H1 (cell line): ENCODE results near the gene UFD1. TPM values are rescaled to one million over a fixed set of nuclear protein-coding genes. Genes with fewer than 3 reads are reported as not detected.

Source experiments
- CTCF ChIA-PET: fragments of 300-600 bp; sonication (Branson Sonifier 250); formaldehyde crosslinking; loops from one replicate; lab custom pipeline; 2021; ENCODE audit not compliant: partially characterized antibody; lab: Charles Lee
- POLR2A ChIA-PET: fragments of 300-600 bp; sonication (Branson Sonifier 250); formaldehyde crosslinking; loops from one replicate; lab custom pipeline; 2021; ENCODE audit warnings: inconsistent platforms; ENCODE audit not compliant: partially characterized antibody; lab: Charles Lee
- DNase-seq, 2 experiments: peaks; one replicate each; pipeline versions ENCODE4 v3.0.0 to v3.0.0-alpha.2; 2010 to 2022; ENCODE audit warnings: low spot score in 2 of 2, low read depth in 1 of 2, mixed read lengths in 1 of 2
- FAIRE-seq: peaks from 2 replicates; lab custom pipeline; 2011; peaks lifted over from hg19 to GRCh38; lab: Jason Lieb, UNC
- H2AFZ ChIP-seq: 2 replicates; pipeline ENCODE4 v1.8.1; 2012; ENCODE audit warnings: low read length, inconsistent platforms
- H2AK5ac ChIP-seq: 2 replicates; pipeline ENCODE4 v1.6.1; 2013; ENCODE audit warnings: low read depth, low read length
- H2BK120ac ChIP-seq: replicated peaks from 2 replicates; pipeline ENCODE3; 2013; ENCODE audit warnings: low read depth, low read length, inconsistent platforms
- H2BK12ac ChIP-seq: 2 replicates; pipeline ENCODE4 v1.6.1; 2013; ENCODE audit warnings: low read depth, low read length
- H2BK15ac ChIP-seq: 2 replicates; pipeline ENCODE4 v1.6.1; 2013; ENCODE audit warnings: low read length
- H2BK20ac ChIP-seq: 2 replicates; pipeline ENCODE4 v1.6.1; 2013; ENCODE audit warnings: low read length
- H2BK5ac ChIP-seq: 2 replicates; pipeline ENCODE4 v1.6.1; 2013; ENCODE audit warnings: low read depth, low read length
- H3K14ac ChIP-seq: 2 replicates; pipeline ENCODE4 v1.6.1; 2013; ENCODE audit warnings: inconsistent platforms; ENCODE audit not compliant: insufficient read length
- H3K18ac ChIP-seq: 2 replicates; pipeline ENCODE4 v1.6.1; 2013; ENCODE audit warnings: low read length; ENCODE audit errors: extremely low read depth
- H3K23ac ChIP-seq: 2 replicates; pipeline ENCODE4 v1.6.1; 2013; ENCODE audit warnings: inconsistent platforms; ENCODE audit not compliant: insufficient read length
- H3K23me2 ChIP-seq: 2 replicates; pipeline ENCODE4 v1.6.1; 2013; ENCODE audit warnings: low read depth, low read length
- H3K27ac ChIP-seq: 2 replicates; pipeline ENCODE4 v1.6.1; 2011; ENCODE audit warnings: low read depth, low read length, inconsistent platforms
- H3K27me3 ChIP-seq, 4 experiments: replicated peaks in 1 of 4; 1 replicate in 1 of 4; 2 replicates in 3 of 4; pipeline versions ENCODE4 v1.6.1 to v1.8.1; 2011 to 2013; ENCODE audit warnings: low read length in 3 of 4, mild to moderate bottlenecking in 3 of 4, inconsistent platforms in 2 of 4, mixed read lengths in 2 of 4, moderate library complexity in 1 of 4; ENCODE audit not compliant: control insufficient read depth in 3 of 4, insufficient read depth in 3 of 4; ENCODE audit errors: extremely low read depth in 1 of 4
- H3K36me3 ChIP-seq, 4 experiments: 2 replicates each; pipeline versions ENCODE4 v1.6.1 to v1.8.1; 2011 to 2013; ENCODE audit warnings: mild to moderate bottlenecking in 4 of 4, low read length in 3 of 4, moderate library complexity in 2 of 4, control low read depth in 1 of 4, inconsistent platforms in 1 of 4; ENCODE audit not compliant: insufficient read depth in 4 of 4, control insufficient read depth in 2 of 4
- H3K4ac ChIP-seq: replicated peaks from 2 replicates; pipeline ENCODE3; 2013; ENCODE audit warnings: low read length, low read depth, mixed read lengths, inconsistent platforms; ENCODE audit not compliant: insufficient read length
- H3K4me1 ChIP-seq, 4 experiments: replicated peaks in 1 of 4; 1 replicate in 1 of 4; 2 replicates in 3 of 4; pipeline versions ENCODE4 v1.6.1 to v1.8.1; 2011 to 2013; ENCODE audit warnings: low read length in 3 of 4, inconsistent platforms in 2 of 4, mixed read lengths in 1 of 4; ENCODE audit not compliant: insufficient read depth in 4 of 4, control insufficient read depth in 3 of 4
- H3K4me2 ChIP-seq, 2 experiments: 2 replicates each; pipeline versions ENCODE4 v1.6.1 to v1.8.1; 2011 to 2013; ENCODE audit warnings: low read depth in 2 of 2, low read length in 2 of 2, control low read depth in 1 of 2, inconsistent platforms in 1 of 2, mild to moderate bottlenecking in 1 of 2; ENCODE audit not compliant: insufficient read depth in 1 of 2
- H3K4me3 ChIP-seq, 4 experiments: fragments of 200-600, 300-600 bp in 1 of 4; sonication (generic), shearing (Covaris generic), sonication (Bioruptor Twin) in 1 of 4; 2 replicates each; pipeline versions ENCODE4 v1.5.1 to v1.8.1; 2011 to 2016; ENCODE audit warnings: low read length in 4 of 4, low read depth in 3 of 4, control low read depth in 2 of 4, inconsistent platforms in 2 of 4, mild to moderate bottlenecking in 2 of 4, mixed read lengths in 1 of 4, moderate library complexity in 1 of 4; ENCODE audit not compliant: insufficient read depth in 2 of 4; ENCODE audit errors: extremely low read depth in 1 of 4
- H3K56ac ChIP-seq: replicated peaks from 2 replicates; pipeline ENCODE3; 2013; ENCODE audit warnings: low read depth, mild to moderate bottlenecking, mixed read lengths, low read length, inconsistent platforms; ENCODE audit not compliant: insufficient read length
- H3K79me1 ChIP-seq: 2 replicates; pipeline ENCODE4 v1.6.1; 2013; ENCODE audit warnings: low read depth, low read length, control low read depth
- H3K79me2 ChIP-seq, 2 experiments: 2 replicates each; pipeline versions ENCODE4 v1.6.1 to v1.8.1; 2012 to 2013; ENCODE audit warnings: low read length in 2 of 2, mild to moderate bottlenecking in 2 of 2, inconsistent platforms in 1 of 2; ENCODE audit not compliant: insufficient read depth in 2 of 2, control insufficient read depth in 1 of 2
- H3K9ac ChIP-seq, 4 experiments: replicated peaks in 1 of 4; 1 replicate in 1 of 4; 2 replicates in 3 of 4; pipeline versions ENCODE4 v1.6.1 to v1.8.1; 2011 to 2013; ENCODE audit warnings: low read depth in 3 of 4, low read length in 3 of 4, control low read depth in 2 of 4, mild to moderate bottlenecking in 2 of 4, moderate library complexity in 2 of 4, inconsistent platforms in 1 of 4; ENCODE audit errors: extremely low read depth in 1 of 4
- H3K9me3 ChIP-seq, 2 experiments: 2 replicates each; pipeline versions ENCODE4 v1.6.1 to v1.8.1; 2012 to 2013; ENCODE audit warnings: mild to moderate bottlenecking in 2 of 2, moderate library complexity in 2 of 2, control low read depth in 1 of 2, inconsistent platforms in 1 of 2, low read depth in 1 of 2, low read length in 1 of 2, mixed read lengths in 1 of 2; ENCODE audit not compliant: insufficient read depth in 2 of 2
- H4K20me1 ChIP-seq, 2 experiments: replicated peaks in 1 of 2; 2 replicates each; pipeline versions ENCODE3 to v1.8.1; 2011 to 2013; ENCODE audit warnings: inconsistent platforms in 2 of 2, low read length in 2 of 2, mild to moderate bottlenecking in 1 of 2; ENCODE audit not compliant: insufficient read depth in 2 of 2, control insufficient read depth in 1 of 2
- H4K5ac ChIP-seq: 2 replicates; pipeline ENCODE4 v1.6.1; 2013; ENCODE audit warnings: low read length, low read depth, mixed read lengths, inconsistent platforms; ENCODE audit not compliant: insufficient read length
- H4K8ac ChIP-seq: 2 replicates; pipeline ENCODE4 v1.8.0; 2013; ENCODE audit warnings: mild to moderate bottlenecking, moderate library complexity, low read length, inconsistent platforms; ENCODE audit not compliant: insufficient read depth; ENCODE audit errors: extremely low read depth
- H4K91ac ChIP-seq: replicated peaks from 2 replicates; pipeline ENCODE3; 2013; ENCODE audit warnings: low read length, mixed read lengths, inconsistent platforms; ENCODE audit not compliant: insufficient read length
- HDAC6 ChIP-seq: IDR thresholded peaks from one replicate; pipeline ENCODE4 v1.7.1; 2012; ENCODE audit warnings: low read depth, mild to moderate bottlenecking, inconsistent platforms, low read length, moderate library complexity
- KDM5A ChIP-seq: fragments of 200-600 bp; IDR thresholded peaks from 2 replicates; pipeline ENCODE4 v1.7.1; 2012; ENCODE audit warnings: mild to moderate bottlenecking, low read length, inconsistent platforms, mixed read lengths
- NRF1 ChIP-seq: IDR thresholded peaks from 2 replicates; pipeline ENCODE4 v1.6.1; 2011; ENCODE audit warnings: mild to moderate bottlenecking, low read depth, low read length, improper control_type of control experiment
- RAD21 ChIP-seq, 2 experiments: IDR thresholded peaks in 1 of 2; conservative IDR thresholded peaks in 1 of 2; 2 replicates each; pipeline ENCODE4 v1.6.1; 2011; ENCODE audit warnings: low read depth in 2 of 2, low read length in 2 of 2, improper control_type of control experiment in 1 of 2, inconsistent platforms in 1 of 2, mild to moderate bottlenecking in 1 of 2, moderate library complexity in 1 of 2
- RFX5 ChIP-seq: IDR thresholded peaks from 2 replicates; pipeline ENCODE4 v1.6.1; 2011; ENCODE audit warnings: low read depth, low read length, improper control_type of control experiment, borderline replicate concordance
- RNF2 ChIP-seq: fragments of 200-900, 300-1000 bp; sonication (generic); IDR thresholded peaks from 2 replicates; pipeline ENCODE4 v1.7.1; 2016; ENCODE audit warnings: borderline replicate concordance, low read depth, mild to moderate bottlenecking, antibody characterized with exemption, low read length; ENCODE audit not compliant: poor library complexity, severe bottlenecking; ENCODE audit errors: missing control alignments
- RXRA ChIP-seq: IDR thresholded peaks from 2 replicates; pipeline ENCODE4 v1.6.1; 2011; ENCODE audit warnings: low read depth, mild to moderate bottlenecking, low read length, moderate library complexity; ENCODE audit not compliant: insufficient read depth
- SP2 ChIP-seq: IDR thresholded peaks from 2 replicates; pipeline ENCODE4 v1.6.1; 2012; ENCODE audit warnings: mild to moderate bottlenecking, low read length, inconsistent platforms
- SUZ12 ChIP-seq: fragments of 200-600 bp; sonication (generic); IDR thresholded peaks from 2 replicates; pipeline ENCODE4 v1.6.1; 2012; ENCODE audit warnings: mild to moderate bottlenecking, inconsistent platforms, low read length, moderate library complexity, mixed read lengths
- TBP ChIP-seq: IDR thresholded peaks from 2 replicates; pipeline ENCODE4 v1.6.1; 2011; ENCODE audit warnings: low read depth, low read length, improper control_type of control experiment
- TCF12 ChIP-seq: IDR thresholded peaks from 2 replicates; pipeline ENCODE4 v1.6.1; 2011; ENCODE audit warnings: low read depth, mild to moderate bottlenecking, low read length
- WGBS, 2 experiments: shearing (Covaris generic) in 1 of 2; methylation state at CpG; one replicate each; pipeline versions ENCODE4 v1.1.6 to v1.1.7; 2013 to 2015; ENCODE audit warnings: low lambda C conversion rate in 2 of 2, mixed read lengths in 2 of 2, inconsistent platforms in 1 of 2, low coverage in 1 of 2, missing lambda C conversion rate in 1 of 2; ENCODE audit not compliant: insufficient replicate concordance in 2 of 2, insufficient coverage in 1 of 2, insufficient read length in 1 of 2; ENCODE audit errors: extremely low coverage in 1 of 2, missing lambda C conversion rate in 1 of 2; 5-methylcytosine and 5-hydroxymethylcytosine counted together
- polyA plus RNA-seq, 7 experiments: library from polyadenylated mRNA; depleted of rRNA in 3 of 7; stranded (reverse) in 5 of 7; unstranded in 2 of 7; fragments of >200 nt in 5 of 7; fragments of 200-250 nt in 2 of 7; gene quantifications; 1 replicate in 5 of 7; 2 replicates in 1 of 7; 4 replicates in 1 of 7; pipeline versions ENCODE4 v1.2.1 to v1.2.3, GENCODE V29; 2011 to 2013; ENCODE audit warnings: missing spikeins in 2 of 7, mixed read lengths in 2 of 7
- total RNA-seq: library from RNA; stranded (reverse); fragmentation: NEBNext Ultra II Directional; extraction: Animal tissue kit (Norgen Biotek cat#: 25700); gene quantifications from 2 replicates; pipeline ENCODE4 v1.2.1, GENCODE V29; 2021

Gene UFD1
- total and polyA plus RNA-seq, 2 of the 8 experiments (the other 6 are each of a cell fraction or from before 2014, with no cell fraction given) = 74.6 to 116 TPM

DNA sequence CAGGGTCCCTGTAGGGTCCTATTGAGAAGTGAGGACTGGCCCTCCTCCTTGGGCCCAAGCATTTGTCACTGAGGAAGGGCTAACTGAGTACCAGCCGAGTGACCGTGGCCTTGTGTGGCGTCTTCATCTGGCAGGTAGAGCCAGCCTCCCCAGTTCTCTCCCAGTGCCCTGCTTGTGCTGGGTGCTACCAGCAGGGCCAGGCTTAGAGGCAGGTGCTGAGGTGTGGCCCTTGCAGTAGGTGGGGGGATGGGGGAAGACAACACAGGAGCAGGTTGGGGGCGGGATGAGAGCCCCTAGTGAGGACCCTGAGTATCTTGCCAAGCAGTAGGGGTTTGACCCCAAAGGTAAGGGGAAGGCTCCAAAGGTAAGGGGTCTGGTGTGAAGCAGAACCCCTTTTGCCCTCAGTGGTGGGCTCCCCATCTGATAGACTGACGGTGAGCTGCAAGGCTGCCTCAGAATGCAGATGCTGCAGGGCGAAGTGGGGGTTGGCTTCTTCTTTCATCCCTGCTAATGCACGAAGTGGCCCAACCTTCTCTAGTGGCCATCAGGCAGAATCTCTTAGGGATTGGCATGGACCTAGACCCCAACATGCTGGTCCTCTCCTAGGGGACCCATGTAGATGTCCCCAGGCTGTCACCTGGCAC, 20.4 kb upstream of the UFD1 start:
- Histone ChIP-seq H3K23me2 (no peaks in the 10 kb centered on the region), H4K8ac (no peak overlapping the region), H3K4me2 (no peak overlapping the region), H3K18ac (no peak overlapping the region), H3K79me2 (no peaks in the 10 kb centered on the region), H2AFZ (no peak overlapping the region), H2BK20ac (no peak overlapping the region), H2BK5ac (no peak overlapping the region), H3K36me3 (peaks cover 7 to 35% (median 17%) of the 10 kb centered on the region in 4 experiments), H4K91ac (no peak overlapping the region), H3K27me3 (no peaks in the 10 kb centered on the region), H3K4me1 (no peaks in the 10 kb centered on the region; a peak in 2 of 7 replicates), H2BK12ac (no peak overlapping the region), H3K27ac (no peak overlapping the region), H3K23ac (no peak overlapping the region), H3K14ac (no peak overlapping the region), H3K79me1 (no peaks in the 10 kb centered on the region), H3K56ac (no peak overlapping the region), H3K4ac (no peak overlapping the region), H2BK15ac (no peak overlapping the region), H2BK120ac (no peak overlapping the region), H2AK5ac (no peak overlapping the region), H3K9ac (no peak overlapping the region), H3K9me3 (no peaks in the 10 kb centered on the region), H3K4me3 (no peak overlapping the region), H4K20me1 (peaks cover 0 to 7% of the 10 kb centered on the region in 2 experiments), H4K5ac (no peak overlapping the region)
- ChIA-PET POLR2A (interaction anchor here (1.3 to 2.4 kb wide), 2 partner anchors 14 to 17 kb away, joined by 3 to 8 read pairs; no protein-coding TSS in a partner anchor), CTCF (interaction anchor here (2.6 kb wide), 1 partner anchor 180 kb away, joined by 6 read pairs; no protein-coding TSS in a partner anchor)
- WGBS, 2 experiments = 83% methylated on average over 5 of the region's 7 CpGs; no CpG with 5 or more reads in 1 of the 2 experiments
- FAIRE-seq = no peak
- TF ChIP-seq RXRA (no peak), TCF12 (no peak), HDAC6 (no peak), RNF2 (no peak), KDM5A (no peak), SUZ12 (no peak), NRF1 (no peak), TBP (no peak), SP2 (no peak), RAD21 (IDR thresholded peaks at IDR 0.05 in 1 of 2, conservative IDR thresholded peaks at IDR 0.05 in 1 of 2; ENCODE audit: low read depth in 2 of 2, low read length in 2 of 2) (no peak), RFX5 (no peak)
- DNase-seq = no peak
